HG03575 (cell line): Measurements from ENCODE around the gene ASCC1.
"Not testable (repeated sequence)": the region's sequence is repeated elsewhere in the genome, so short reads cannot be mapped to it uniquely, and the experiment has no call there.

Experiments used
- ATAC-seq: cut with Tn5 transposase; IDR thresholded peaks from one replicate; pipeline ENCODE4 v1.9.1; 2021; ENCODE audit not compliant: unreplicated experiment, insufficient number of reproducible peaks, low FRiP score; ENCODE audit errors: extremely low read depth

Gene ASCC1

GRCh38 chr10:72140850-72141249, 75.2 kb downstream of the ASCC1 start:
- no peak for ATAC-seq

DNA sequence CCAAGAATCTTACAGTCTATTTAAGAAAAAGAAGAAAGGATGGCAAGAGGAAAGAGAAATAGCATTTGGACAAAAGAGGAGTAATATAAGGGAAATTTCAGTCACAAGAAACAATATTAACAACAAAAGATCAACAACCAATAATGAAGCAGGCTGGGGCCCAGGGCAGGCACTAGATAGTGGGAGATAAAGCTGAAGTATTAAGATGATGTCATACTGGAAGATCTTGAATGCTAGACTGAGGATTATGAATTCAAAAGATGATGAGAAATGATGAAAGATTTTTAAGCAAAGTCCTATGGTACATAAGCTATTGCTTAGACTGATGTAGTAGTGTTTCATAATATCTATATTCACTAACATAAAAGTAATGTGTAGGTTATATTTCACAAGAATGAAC, 75.9 kb downstream of the ASCC1 start:
- ATAC-seq = no peak

DNA sequence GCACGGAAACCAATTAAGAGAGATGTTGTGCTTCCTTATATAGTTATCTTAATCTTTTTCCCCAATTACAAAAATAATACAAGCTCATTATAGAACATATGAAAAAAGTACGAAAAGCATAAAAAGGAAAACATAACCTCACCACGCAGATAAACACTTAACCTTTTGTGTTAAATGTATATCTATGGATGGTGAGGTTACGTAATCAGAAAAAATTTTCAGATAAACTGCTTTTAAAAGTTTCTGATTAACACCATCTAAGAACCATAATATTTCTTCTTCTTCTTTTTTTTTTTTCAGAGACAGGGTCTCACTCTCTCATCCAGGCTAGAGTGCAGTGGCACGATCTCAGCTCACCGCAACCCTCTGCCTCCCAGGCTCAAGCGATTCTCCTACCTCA, 78.5 kb downstream of the ASCC1 start:
- ATAC-seq = no peak

GRCh38 chr10:72136225-72136624, 79.9 kb downstream of the ASCC1 start:
- ATAC-seq = not testable (repeated sequence)

- no peak for ATAC-seq
Observed at GRCh38 chr10:72134785-72135767, 81.0 kb downstream of the ASCC1 start.

DNA sequence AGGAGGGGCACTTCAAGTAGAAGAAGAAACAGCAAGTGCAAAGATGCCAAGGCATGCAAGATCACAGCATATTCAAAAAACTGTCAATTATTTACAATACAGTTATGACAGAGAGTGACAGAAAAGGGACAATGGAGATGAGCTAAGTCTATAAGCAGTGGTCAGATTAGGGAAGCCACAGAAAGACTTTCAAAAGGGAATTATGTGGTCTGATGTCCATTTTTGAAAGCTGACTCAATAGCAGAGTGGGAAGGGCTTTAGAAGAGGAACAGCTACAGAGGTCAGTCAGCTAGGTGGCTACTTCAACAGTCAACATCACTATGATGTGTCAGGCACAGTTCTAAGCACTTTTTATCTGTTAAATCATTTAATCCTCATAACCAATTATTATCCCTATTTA, 82.6 kb downstream of the ASCC1 start:
- ATAC-seq = peak; percentile 44

DNA sequence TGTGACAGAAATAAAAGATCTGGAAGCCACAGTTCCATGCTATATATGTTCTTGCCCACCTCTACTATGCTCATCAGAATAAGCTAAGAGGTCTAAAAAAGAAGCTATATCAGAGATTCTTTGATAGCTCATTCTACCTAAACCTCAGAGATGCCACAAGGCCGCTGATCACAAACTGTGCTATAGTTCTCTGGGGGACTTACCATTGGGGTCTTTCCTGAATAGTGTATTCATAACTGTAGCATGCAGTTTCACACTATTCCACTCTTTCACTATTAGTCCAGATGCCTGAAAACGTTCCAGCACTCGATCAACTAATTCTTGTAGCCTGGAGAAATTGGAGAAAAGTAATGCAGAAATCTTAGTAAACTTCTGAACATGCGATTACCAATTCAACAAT, 83.2 kb downstream of the ASCC1 start:
- ATAC-seq = no peak

DNA sequence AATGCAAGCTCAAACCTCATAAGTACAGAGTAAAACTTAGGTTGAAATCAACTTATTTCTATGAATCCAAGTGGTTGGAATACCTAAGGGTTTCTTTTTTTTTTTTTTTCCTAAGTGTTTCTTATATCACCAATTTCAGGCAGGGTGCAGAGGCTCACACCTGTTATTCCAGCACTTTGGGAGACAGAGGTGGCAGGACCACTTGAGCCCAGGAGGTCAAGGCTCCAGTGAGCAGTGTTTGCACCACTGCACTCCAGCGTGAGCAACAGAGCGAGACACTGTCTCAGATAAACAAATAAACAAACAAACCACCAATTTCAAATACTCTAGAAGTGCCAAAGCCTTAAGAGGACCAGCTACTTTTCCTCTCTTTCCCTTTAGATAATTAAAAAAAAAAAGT, 88.5 kb downstream of the ASCC1 start:
- ATAC-seq = no peak

DNA sequence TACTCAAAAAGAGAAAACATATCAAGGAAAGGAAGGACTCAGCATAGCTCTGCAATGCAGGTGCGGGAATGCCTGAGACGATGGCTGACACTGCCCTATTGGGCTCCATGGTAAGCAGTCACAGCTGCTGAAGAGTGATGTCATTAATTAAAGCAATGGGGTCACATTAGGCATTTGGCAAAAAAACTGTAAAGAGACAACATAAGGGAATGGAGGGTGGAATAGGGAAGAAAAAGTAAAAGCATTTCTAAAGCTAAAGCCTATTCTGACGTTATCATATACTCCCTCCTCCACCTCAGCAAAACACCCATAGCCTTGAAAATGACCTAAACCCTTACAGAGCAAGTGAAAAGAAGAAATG, 89.2 kb downstream of the ASCC1 start:
- ATAC-seq = no peak

- ATAC-seq = no peak
Observed at GRCh38 chr10:72126184-72126871, 89.7 kb downstream of the ASCC1 start.

DNA sequence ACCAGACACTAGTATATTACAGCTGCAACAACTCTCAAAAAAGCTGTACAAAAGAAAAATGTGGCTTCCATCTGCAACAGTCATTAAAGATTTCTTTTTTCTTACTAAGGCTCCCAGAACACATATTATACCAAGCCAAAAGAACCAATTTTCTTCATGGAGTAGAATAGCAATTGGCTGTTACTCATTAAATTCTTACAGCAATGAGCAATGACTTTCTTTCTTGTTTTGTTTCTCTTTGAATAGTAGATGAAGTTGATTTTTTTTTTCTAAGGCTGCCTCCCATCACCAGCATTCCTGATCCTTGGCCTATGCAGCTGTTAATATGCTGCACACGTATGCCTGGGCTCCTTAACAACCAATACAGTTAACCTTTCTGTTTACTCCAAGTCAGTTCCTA, 91.1 kb downstream of the ASCC1 start:
- ATAC-seq = no peak

- ATAC-seq = no peak
Observed at GRCh38 chr10:72124381-72124780, 91.7 kb downstream of the ASCC1 start.

- no peak for ATAC-seq
Observed at GRCh38 chr10:72123616-72124015, 92.5 kb downstream of the ASCC1 start.

DNA sequence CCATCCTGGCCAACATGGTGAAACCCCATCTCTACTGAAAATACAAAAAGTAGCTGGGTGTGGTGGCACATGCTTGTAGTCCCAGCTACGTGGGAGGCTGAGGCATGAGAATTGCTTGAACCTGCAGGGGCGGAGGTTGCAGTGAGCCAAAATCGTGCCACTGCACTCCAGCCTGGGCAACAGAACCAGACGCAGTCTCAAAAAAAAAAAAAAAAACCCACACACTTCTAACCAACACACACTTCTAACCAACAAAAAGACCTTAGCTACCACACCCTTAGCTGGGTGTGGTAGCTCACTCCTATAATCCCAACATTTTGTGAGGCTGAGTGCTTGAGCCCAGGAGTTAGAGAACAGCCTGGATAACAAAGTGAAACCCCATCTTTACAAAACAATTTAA, 93.9 kb downstream of the ASCC1 start:
- no peak for ATAC-seq

DNA sequence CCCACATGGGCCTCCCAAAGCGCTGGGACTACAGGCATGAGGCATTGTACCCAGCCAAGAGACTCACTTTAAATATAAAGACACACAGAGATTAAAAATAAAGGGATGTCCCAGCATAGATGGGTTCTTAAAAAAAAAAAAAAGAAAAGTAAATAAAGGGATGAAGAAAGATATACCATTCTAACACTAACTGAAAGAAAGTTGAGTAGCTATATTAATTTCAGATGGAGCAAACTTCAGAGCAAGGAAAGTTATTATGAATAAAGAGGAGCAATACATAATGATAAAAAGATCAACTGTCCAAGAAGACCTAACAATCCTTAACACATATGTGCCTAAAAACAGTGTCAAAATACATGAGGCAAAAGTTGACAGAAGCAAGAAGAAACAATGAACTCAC, 94.7 kb downstream of the ASCC1 start:
- no peak for ATAC-seq

DNA sequence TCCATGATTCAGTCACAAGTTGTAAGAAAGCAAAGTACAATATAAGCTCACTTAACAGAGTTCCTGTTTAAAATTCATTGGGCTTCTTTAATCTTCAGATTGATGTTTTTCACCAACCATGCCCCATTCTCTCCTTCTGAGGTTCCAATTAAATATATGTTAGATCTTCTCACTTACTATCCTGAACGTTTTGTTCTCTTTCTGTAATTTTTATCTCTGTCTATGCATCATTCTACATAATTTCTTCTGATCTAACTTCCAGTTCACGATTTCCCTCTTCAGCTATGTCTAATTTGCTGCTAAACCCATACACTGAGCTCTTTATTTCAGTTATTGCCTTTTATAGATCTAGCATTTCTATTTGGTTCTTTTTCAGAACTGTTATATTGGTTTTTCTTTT, 99.7 kb downstream of the ASCC1 start:
- ATAC-seq = no peak

DNA sequence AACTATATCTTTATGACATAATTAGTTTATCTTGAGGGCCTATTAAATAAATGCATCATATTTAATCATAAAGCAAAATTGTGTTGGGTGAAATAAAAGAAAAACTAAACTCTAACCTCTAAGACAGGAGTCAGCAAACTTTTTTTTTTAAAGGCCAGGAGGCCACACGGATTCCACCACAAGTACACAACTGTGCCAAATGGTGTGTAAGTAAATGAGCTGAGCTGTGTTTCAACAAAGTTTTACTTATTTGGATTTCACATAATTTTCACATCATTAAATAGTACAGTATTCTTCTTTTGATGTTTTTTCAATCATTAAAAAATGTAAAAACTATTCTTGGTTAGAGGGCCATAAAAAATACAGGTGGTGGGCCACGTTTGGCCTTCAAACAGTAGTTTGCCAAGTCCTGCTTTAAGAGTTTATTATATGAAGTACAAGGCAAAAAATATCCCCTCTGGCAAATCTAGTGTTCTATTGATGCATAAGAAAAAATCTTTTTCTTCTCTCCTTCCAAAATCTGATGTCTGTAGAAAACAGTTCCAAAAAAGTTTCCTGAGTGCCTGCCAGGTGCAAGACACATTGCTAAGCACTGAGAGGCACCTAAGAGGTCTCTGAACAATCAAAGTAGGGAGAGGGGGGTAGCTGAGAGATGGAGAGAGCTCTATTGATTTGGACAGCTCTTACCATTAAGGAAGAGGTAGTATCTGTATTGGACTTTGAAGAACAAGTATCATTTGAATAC, 101.2 kb downstream of the ASCC1 start:
- no peak for ATAC-seq

DNA sequence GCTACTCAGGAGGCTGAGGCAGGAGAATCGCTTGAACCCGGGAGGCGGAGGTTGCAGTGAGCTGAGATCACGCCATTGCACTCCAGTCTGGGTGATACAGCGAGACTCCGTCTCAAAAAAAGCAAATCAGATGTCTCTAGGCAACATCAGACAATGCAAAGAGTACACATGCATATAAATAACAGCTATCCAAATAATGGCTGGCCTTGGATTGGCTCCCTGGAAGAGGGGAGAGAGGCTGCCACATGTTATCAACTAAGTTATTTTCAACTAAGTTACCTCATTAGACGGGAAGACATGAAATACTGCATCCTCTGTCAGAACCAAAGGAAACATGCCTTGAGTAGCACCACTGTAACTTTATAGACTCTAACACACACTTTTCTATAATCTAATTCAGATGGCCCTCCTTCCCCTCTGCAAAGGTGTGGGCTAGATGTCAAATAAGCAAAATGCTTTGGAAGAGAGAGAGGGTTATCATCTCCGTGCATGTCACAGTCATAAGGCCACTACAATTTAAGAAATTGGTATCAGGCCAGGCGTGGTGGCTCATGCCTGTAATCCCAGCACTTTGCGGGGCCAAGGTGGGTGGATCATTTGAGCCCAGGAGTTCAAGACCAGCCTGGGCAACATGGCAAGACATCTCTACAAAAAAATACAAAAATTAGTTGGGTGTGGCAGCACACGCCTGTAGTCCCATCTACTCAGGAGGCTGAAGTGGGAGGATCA, 105.2 kb downstream of the ASCC1 start:
- no peak for ATAC-seq

- ATAC-seq = no peak
Observed at GRCh38 chr10:72109636-72110157, 106.4 kb downstream of the ASCC1 start.
